ENCODE results near the gene ZNF536.
"Not testable (repeated sequence)": the region's sequence is repeated elsewhere in the genome, so short reads cannot be mapped to it uniquely, and the experiment has no call there.

ZNF536 gene

DNA sequence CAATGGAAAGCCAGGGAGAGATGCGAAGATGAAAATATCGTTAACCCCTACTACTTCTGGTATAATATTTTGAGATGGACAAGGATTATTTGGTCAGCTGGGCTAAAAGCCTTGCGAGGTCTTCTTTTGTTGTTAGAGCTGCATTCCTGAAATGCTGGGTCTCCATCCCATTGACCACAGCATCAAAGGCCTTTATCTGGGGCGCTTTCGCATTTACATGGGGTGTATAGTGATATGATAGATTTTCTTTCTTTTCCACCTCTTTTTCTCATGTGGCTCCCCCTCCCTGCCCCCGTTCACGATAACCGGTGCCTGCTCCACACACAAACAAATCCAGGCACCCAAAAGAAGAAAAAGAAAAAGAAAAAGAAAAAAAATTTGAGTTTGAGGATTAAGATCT lies 77.5 kb downstream of the ZNF536 start:
- DNase-seq: no peak

GRCh38 chr19:30450100-30450499 lies 77.9 kb downstream of the ZNF536 start:
- DNase-seq: no peak

GRCh38 chr19:30450835-30451321 lies 78.7 kb downstream of the ZNF536 start:
- no peak for DNase-seq

DNA sequence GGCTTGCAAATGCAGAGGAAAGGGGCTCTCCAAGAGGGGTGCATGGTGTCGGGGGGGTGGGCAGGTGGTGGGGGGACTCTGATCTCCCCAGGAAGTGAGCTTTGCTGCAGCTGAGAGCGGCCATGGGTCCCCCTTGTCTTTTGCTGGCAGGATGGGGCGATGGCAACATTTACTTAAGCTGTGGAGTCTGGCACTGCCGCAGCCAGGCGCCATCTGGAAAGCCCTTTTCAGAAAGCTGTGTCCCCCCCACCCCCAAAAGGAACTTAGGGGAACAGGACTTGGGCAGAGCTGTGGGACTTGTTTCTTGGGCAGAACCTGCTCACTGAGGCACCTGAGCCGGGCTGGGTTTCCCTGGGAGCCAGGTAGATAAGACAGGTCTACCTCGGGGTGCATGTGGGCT lies 80.7 kb downstream of the ZNF536 start:
- no peak for DNase-seq

DNA sequence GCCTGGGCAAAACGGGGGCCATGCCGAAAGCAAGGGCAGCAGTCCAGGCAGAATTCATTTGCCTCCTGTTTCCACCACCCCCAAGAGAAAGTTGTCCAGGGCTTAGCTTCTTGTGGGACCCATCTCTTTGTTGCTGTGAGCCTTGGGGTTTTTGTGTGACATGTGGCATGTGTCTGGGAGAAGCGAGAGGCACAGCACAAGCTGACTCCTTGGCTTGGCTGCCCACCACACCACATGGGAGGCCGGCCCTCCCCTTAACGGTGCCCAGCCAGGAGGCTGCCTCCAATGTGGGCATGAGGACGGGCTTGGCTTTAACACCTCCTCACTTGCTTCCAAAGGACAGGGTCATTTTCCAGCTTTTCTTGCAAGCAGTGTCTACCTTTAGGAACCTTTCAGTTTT lies 81.6 kb downstream of the ZNF536 start:
- DNase-seq: no peak

GRCh38 chr19:30455881-30456280 lies 83.7 kb downstream of the ZNF536 start:
- no peak for DNase-seq

- no peak for DNase-seq
Measured at GRCh38 chr19:30457484-30457883, 85.3 kb downstream of the ZNF536 start.

DNA sequence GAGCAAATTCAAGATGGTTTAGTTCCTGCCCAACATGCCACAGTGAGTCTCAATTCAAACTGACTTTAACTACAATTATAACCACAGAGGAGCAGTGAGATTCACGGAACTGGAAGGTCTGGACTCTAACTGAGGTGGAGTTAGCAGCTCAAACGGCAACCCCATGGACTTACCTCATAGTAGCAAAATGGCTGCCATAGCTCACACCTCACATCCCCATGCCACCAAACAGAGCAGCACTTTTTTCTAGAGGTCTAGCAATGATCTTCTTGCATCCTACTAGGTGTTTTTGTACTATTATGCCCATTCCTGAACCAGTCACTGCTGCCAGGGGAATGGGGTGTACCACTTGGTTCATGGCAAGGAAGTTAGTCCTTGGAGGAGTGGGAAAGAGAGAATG lies 87.7 kb downstream of the ZNF536 start:
- DNase-seq: no peak

DNA sequence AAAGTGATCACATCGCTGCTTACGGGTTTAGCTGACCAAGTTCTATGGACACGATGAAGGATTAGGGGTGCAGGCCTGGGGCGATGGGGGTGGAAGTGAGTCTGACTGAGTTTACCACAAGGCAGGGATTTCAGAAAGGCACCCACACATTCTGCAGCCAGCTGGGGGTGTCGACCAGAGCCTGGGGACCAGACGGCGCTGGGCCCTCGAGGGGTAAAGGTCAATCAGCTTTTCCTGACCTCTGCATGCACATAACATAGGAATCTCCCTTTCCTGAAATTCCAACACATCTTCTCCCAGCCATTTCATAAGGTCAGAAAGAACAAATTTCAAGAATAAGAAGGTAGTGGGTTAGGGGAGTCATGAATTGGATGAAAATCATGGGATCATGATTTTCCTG lies 92.0 kb downstream of the ZNF536 start:
- no peak for DNase-seq

DNA sequence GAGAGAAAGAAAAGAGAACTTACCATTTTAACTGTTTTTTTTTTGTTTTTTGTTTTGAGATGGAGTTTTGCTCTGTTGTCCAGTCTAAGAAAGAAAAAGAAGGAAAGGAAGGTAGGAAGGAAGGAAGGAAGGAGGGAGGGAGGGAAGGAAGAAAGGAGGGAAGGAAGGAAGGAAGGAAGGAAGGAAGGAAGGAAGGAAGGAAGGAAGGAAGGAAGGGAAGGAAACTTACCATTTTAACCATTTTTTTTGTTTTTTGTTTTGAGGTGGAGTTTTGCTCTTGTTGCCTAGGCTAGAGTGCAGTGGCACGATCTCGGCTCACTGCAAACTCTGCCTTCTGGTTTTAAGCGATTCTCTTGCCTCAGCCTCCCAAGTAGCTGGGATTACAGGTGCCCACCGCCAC lies 94.4 kb downstream of the ZNF536 start:
- not testable (repeated sequence) for DNase-seq

DNA sequence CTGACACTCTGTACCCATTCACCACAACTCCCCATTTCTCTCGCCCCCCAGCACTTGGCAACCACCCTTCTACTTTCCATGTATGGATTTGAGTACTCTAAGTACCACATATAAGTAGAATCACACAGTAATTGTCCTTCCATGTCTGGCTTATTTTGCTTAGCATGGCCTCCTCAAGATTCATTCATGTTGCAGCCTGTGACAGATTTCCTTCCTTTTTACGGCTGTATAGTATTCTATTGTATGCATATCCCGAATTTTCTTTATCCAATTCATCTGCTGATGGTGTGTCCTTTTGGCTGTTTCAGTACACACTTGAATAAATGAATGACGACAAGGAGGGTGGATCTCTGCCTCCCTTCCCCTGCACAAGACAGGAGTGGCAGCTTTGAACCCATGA lies 95.1 kb downstream of the ZNF536 start:
- no peak for DNase-seq

DNA sequence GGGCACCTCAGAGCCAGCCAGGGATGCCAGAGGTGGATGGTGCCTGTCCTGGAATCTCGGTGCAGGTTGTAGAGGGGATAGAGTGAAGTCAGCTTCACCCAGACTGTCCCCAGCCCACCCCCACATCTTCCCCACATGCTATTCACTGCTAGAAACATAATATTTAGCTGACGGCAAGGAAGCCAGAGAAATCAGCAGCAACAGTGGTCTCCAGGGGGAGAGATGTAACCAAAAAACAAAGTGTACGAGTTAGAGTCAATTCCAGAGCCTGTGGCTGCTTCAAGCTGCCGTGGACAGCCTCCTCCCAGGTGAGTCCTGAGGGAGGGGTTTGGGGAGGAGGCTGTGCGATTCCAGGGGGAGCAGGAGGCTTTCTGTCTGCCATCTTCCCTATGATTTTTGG lies 97.6 kb downstream of the ZNF536 start:
- DNase-seq: no peak

- no peak for DNase-seq
Measured at GRCh38 chr19:30471441-30471840, 99.3 kb downstream of the ZNF536 start.

DNA sequence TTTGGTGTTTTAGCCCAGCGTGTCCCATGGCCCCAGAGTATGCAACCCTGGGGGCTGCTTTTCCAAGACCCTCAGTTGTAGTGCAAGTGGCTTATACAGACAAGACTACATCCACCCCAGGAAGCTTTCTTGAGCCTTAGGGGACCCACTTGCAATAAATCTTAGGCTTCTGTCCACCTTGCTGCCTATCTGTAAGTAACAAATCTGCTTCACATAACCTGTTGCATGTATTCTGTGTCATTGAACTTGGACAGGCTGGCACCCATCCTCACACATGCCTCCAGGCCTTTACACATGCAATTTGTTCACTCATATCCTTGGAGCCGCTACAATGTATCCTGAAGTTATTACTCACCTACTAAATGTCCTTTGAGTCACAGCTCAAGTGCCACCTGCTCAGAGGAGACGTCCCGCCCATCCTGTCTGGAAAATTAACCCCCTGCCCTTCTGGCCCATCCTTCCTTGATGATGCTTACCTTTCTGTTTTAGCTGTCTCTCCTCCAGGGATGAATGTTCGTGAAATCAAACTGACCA lies 101.2 kb downstream of the ZNF536 start:
- no peak for DNase-seq

DNA sequence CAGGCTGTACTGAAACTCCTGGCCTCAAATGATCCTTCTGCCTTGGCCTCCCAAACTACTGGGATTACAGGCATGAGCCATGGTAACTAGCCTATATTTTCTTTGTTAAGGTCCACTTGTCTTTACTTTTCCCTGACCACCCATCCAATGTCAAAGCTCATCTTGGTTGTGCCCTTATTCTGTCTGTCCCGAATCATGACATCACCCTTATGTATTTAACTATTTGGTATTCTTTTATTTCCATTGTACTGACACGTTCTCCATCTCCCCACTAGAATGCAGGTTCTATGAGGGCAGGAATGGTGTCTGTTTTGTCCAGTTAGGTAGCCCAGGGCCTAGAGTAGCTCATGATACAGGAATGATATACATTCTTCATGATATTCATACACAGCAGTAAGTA lies 104.8 kb downstream of the ZNF536 start:
- no peak for DNase-seq

- DNase-seq: no peak
Measured at GRCh38 chr19:30479231-30479630, 107.0 kb downstream of the ZNF536 start.

DNA sequence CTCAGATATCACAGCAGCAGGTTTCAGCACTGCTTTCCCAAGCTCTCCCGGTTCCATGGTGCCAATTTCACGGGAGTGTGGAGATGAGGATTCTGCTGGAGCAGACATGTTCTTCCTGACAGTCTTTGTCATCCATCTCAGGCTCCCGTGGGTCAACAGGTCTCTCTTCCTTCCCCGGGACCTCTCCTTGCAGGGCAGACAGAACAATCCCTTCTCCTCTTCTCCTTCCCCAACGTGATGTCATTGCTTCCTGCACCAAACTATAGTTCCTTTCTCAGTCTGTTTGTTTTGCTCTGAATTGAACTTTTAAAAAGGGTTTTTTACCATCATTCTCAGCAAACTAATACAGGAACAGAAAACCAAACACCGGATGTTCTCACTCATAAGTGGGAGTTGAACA lies 107.9 kb downstream of the ZNF536 start:
- DNase-seq: no peak

DNA sequence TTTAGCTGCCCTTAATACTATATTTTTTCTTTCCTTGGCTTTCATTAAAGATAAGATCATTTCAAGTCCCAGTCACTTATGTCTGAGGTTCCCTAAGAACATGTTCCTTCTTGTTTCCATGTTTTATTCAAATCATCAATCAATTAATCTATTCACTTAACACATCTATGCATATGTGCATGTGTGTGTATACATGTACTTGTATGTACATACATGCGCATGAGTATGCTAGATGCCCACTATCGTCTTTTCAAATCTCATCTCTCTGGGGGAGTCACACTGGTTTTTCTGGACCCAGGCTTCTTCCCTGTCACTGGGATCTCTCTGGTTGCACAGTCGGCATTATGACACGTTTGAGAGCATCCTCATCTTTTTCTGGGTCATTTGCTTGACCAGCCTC lies 108.9 kb downstream of the ZNF536 start:
- no peak for DNase-seq

DNA sequence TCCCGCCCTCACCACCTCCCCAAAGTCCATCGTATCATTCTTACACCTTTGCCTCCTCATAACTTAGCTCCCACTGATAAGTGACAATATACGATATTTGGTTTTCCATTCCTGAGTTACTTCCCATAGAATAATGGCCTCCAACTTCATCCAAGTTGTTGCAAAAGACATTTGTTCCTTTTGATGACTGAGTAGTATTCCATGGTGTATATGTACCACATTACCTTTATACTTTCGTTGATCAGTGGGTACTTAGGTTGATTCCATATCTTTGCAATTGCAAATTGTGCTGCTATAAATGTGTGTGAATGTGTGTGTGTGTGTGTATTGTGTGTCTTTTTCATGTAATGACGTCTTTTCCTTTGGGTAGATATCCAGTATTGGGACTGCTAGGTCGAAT lies 109.6 kb downstream of the ZNF536 start:
- no peak for DNase-seq

DNA sequence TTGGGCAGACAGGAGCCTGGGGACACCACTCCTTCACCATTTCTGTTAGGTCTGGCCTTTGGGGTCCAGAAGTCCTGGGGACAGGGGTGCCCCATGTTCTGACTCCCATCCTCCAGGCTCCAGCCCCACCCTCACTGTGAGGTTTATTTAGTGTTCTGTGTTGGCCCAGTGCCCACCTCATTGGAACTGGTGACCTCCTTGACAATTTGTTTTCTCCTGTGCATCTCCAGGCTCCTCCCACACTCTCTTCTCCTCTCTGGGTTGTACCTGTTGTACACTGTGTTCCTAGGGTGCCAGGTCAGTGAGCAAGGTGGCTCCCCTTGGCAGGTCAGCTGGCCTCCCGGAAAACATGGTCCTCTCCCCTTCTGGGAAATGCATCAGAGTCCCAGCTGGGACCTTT lies 110.8 kb downstream of the ZNF536 start:
- DNase-seq: no peak

GRCh38 chr19:30486250-30486649 lies 114.1 kb downstream of the ZNF536 start:
- DNase-seq: not testable (repeated sequence)

DNA sequence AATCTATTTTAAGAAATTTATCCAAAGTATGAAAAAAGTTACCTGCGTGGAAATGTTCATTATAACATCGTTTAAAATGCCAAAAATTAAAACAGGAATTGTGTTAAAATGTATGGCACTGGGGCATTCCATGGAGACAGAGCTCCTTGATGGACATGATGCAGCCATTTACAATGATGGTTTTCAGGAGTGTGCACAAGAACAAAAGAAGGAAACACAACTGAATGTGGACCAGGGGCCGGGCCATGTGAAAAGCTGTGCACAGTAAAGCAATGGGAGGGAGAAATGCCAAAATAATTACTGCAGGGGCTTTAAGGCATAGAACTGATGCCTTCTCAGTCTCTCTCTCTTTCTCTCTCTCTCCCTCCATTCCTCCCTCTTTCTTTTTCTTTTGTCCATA lies 115.0 kb downstream of the ZNF536 start:
- no peak for DNase-seq

- no peak for DNase-seq
Measured at GRCh38 chr19:30488191-30488590, 116.0 kb downstream of the ZNF536 start.

DNA sequence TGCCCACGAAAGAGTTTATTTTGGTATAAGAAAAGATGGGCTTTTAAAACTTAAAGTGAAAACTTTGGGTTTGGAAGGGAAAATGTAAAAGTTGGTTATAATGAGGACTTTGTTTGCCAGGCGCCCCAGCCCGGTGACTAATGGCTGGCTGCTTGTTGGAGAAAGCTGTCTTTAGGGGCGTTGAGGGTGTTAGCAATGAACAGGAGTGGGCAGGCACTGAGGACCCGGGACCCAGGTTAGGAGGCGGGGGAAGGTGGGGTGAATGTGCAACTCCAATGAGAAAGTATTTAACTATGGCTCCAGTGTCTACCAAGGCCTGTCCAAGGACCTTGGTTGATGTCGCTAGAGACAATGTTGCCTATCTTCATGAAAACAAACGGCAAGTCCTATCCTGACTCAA lies 118.6 kb downstream of the ZNF536 start:
- no peak for DNase-seq

GRCh38 chr19:30492586-30493270 lies 120.5 kb downstream of the ZNF536 start:
- DNase-seq: no peak

All from activated CD4-positive, alpha-beta T cell treated with anti-CD3 and anti-CD28 coated beads for 1 hour (primary cell).